ENCODE measurements around the gene PPFIA2. TPM values are rescaled to one million over a fixed set of nuclear protein-coding genes. Genes with fewer than 3 reads are reported as not detected.

The PPFIA2 gene
- total RNA-seq, 1 donor from 2014 or later, result 1.1 TPM

DNA sequence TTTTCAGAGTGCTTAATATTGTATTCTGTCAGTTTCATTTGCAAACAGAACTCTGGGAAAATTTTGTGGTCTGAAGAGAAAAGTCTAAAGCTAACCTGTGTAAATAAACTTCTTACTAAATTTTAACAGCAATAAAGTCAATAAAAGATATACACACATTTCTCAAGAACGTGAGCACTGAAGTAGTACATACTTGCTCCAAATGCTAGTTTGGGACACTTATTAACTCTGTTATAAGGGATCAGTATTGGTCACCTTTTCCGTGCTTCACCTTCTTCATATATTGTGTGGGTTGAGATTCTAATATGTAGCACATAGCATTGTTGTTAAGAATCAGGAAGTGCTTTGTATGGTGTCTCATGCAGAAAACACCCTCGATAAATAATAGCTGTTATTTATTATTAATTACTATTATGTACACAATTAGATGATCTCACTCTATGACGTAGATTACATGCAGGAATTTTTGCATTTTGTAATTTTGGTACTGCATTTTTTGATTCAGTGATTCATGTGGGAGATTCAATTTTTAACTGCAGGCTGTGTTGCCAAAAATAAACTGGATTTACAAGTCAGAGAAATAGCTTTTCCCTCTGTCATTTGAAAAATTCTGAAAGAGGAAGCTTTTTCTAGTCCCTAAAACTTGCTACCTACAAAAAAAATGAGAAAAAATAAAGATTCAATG, 380.4 kb downstream of the PPFIA2 start:
- Mint-ChIP-seq H3K27me3 (ENCODE audit: low read depth) (no peaks in the 10 kb centered on the region), H3K9me3 (peaks cover 5% of the 10 kb centered on the region), H3K4me3 (no peak overlapping the region), H3K36me3 (no peaks in the 10 kb centered on the region), H3K27ac (peak overlapping the region; percentile 24), H3K4me1 (peaks cover 12% of the 10 kb centered on the region)
- TF ChIP-seq, protein P1, sequence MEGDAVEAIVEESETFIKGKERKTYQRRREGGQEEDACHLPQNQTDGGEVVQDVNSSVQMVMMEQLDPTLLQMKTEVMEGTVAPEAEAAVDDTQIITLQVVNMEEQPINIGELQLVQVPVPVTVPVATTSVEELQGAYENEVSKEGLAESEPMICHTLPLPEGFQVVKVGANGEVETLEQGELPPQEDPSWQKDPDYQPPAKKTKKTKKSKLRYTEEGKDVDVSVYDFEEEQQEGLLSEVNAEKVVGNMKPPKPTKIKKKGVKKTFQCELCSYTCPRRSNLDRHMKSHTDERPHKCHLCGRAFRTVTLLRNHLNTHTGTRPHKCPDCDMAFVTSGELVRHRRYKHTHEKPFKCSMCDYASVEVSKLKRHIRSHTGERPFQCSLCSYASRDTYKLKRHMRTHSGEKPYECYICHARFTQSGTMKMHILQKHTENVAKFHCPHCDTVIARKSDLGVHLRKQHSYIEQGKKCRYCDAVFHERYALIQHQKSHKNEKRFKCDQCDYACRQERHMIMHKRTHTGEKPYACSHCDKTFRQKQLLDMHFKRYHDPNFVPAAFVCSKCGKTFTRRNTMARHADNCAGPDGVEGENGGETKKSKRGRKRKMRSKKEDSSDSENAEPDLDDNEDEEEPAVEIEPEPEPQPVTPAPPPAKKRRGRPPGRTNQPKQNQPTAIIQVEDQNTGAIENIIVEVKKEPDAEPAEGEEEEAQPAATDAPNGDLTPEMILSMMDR (IDR thresholded peaks at IDR 0.05; ENCODE audit: unreplicated experiment), result no peak
- DNase-seq (ENCODE audit: low spot score in 2 of 2, unreplicated experiment in 2 of 2), result no peak

GRCh38 chr12:81377771-81378170, 381.4 kb downstream of the PPFIA2 start:
- Mint-ChIP-seq H3K4me3 (no peak overlapping the region), H3K27me3 (ENCODE audit: low read depth) (no peaks in the 10 kb centered on the region), H3K4me1 (peaks cover 12% of the 10 kb centered on the region), H3K27ac (no peak overlapping the region), H3K36me3 (no peaks in the 10 kb centered on the region), H3K9me3 (peaks cover 5% of the 10 kb centered on the region)
- DNase-seq (ENCODE audit: low spot score in 2 of 2, unreplicated experiment in 2 of 2), result no peak
- TF ChIP-seq, protein P1 (IDR thresholded peaks at IDR 0.05; ENCODE audit: unreplicated experiment), result no peak

DNA sequence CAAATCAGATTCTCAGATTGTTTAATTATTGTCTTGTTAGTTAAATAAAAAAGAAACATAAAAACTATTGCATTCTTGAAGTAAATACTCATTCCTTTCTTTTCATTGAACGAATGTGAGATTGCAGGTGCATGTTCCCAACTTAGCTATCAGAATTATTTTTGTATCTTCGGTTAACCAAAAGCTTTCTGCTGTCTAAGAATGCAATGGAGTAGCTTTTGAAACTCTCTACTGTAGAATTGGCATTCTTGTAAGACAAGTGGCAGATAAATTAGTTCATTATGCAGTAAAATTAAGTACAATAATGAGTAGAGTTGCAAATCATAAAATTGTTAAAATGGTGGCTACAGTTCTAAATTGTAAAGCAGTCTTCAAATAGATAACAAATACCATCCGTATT, 383.2 kb downstream of the PPFIA2 start:
- Mint-ChIP-seq H3K9me3 (peaks cover 5% of the 10 kb centered on the region), H3K27me3 (ENCODE audit: low read depth) (no peaks in the 10 kb centered on the region), H3K4me1 (peaks cover 22% of the 10 kb centered on the region), H3K4me3 (no peak overlapping the region), H3K27ac (no peak overlapping the region), H3K36me3 (no peaks in the 10 kb centered on the region)
- TF ChIP-seq, protein P1 (IDR thresholded peaks at IDR 0.05; ENCODE audit: unreplicated experiment), result no peak
- DNase-seq (ENCODE audit: low spot score in 2 of 2, unreplicated experiment in 2 of 2), result no peak

DNA sequence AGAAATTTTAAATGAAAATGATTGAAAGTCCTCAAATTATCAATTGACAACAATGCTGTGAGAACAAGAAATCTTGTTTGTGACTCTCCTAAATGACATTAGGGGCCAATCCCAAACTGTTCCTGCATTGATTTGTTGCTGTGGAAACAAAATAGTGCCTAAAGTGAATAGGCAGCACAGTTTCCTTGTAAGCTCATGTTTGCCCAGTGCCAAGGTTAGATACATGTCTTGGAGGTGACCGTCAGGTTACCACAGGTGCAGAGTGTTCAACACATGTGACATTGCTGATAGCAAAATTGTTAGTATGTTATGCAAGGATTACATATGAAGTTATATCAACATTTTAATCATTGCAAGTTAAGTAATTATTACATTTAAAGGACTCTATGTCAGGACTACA, 388.7 kb downstream of the PPFIA2 start:
- TF ChIP-seq, protein P1 (IDR thresholded peaks at IDR 0.05; ENCODE audit: unreplicated experiment), result no peak
- no peak for DNase-seq (ENCODE audit: low spot score in 2 of 2, unreplicated experiment in 2 of 2)
- Mint-ChIP-seq H3K27ac (no peak overlapping the region), H3K36me3 (no peaks in the 10 kb centered on the region), H3K9me3 (peaks cover 5% of the 10 kb centered on the region), H3K27me3 (ENCODE audit: low read depth) (peaks cover 12% of the 10 kb centered on the region), H3K4me3 (no peak overlapping the region), H3K4me1 (peaks cover 9% of the 10 kb centered on the region)

DNA sequence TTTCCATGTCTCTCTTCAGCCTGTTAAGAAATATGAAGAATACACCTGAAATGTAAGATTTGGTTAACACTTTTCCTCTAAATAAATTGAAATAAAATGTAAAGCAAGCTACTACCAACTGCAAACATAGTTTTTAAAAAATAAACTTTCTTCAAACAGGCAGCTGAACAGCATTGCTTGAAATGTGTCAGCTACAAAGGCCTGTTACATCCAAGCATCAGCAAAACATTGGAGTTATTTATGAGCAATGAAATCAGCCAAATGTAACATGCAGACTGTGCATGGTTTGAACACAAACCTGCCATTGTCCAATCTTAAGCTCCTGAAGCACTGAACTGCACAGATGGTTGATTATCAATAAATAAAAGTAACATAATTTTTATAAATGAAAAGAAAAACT, 390.0 kb downstream of the PPFIA2 start:
- H3K27ac Mint-ChIP-seq, result no peak overlapping the region
- peaks cover 9% of the 10 kb centered on the region for H3K4me1 Mint-ChIP-seq
- H3K4me3 Mint-ChIP-seq, result no peak overlapping the region
- TF ChIP-seq, protein P1 (IDR thresholded peaks at IDR 0.05; ENCODE audit: unreplicated experiment), result no peak
- no peaks in the 10 kb centered on the region for H3K9me3 Mint-ChIP-seq
- H3K27me3 Mint-ChIP-seq (ENCODE audit: low read depth), result peaks cover 12% of the 10 kb centered on the region
- no peaks in the 10 kb centered on the region for H3K36me3 Mint-ChIP-seq
- DNase-seq (ENCODE audit: low spot score in 2 of 2, unreplicated experiment in 2 of 2), result no peak

Measured in mesothelial cell of epicardium (in vitro differentiated cells).